HepG2 (cell line): Measurements from ENCODE around the gene TMED3. TPM values are rescaled to one million over a fixed set of nuclear protein-coding genes. Genes with fewer than 3 reads are reported as not detected.

Experiments used
- AHDC1 ChIP-seq: sonication (generic); formaldehyde crosslinking; IDR thresholded peaks from 2 replicates; pipeline ENCODE4 v1.5.1; 2020; ENCODE audit warnings: mild to moderate bottlenecking, missing genetic modification reagents, borderline replicate concordance
- ELF4 ChIP-seq: sonication (generic); formaldehyde crosslinking; IDR thresholded peaks from 2 replicates; pipeline ENCODE4 v1.5.0; 2020; ENCODE audit warnings: missing genetic modification reagents, mild to moderate bottlenecking, moderate library complexity, borderline replicate concordance
- EP300 ChIP-seq, 3 experiments: sonication (generic) in 1 of 3; formaldehyde crosslinking in 1 of 3; IDR thresholded peaks; 2 replicates each; pipeline versions ENCODE4 v1.5.1 to v1.6.1; 2011 to 2020; ENCODE audit warnings: low read depth in 2 of 3, low read length in 2 of 3, borderline replicate concordance in 1 of 3, improper control_type of control experiment in 1 of 3, mild to moderate bottlenecking in 1 of 3, missing genetic modification reagents in 1 of 3, moderate library complexity in 1 of 3
- HNRNPL ChIP-seq: fragments of 200-400 bp; formaldehyde crosslinking; IDR thresholded peaks from 2 replicates; pipeline ENCODE4 v1.6.1; 2017; ENCODE audit warnings: mild to moderate bottlenecking, low read depth, low read length
- JUND ChIP-seq: sonication (generic); formaldehyde crosslinking; IDR thresholded peaks from 2 replicates; pipeline ENCODE4 v1.8.0; 2022; ENCODE audit warnings: mild to moderate bottlenecking, missing genetic modification reagents
- NFAT5 ChIP-seq: sonication (generic); formaldehyde crosslinking; IDR thresholded peaks from 2 replicates; pipeline ENCODE4 v1.4.0; 2020; ENCODE audit warnings: missing genetic modification reagents
- NR2F6 ChIP-seq, 2 experiments: IDR thresholded peaks; 2 replicates each; pipeline ENCODE4 v1.6.1; 2016; ENCODE audit warnings: antibody characterized with exemption in 1 of 2, mild to moderate bottlenecking in 1 of 2
- RFXAP ChIP-seq: sonication (generic); formaldehyde crosslinking; IDR thresholded peaks from 2 replicates; pipeline ENCODE4 v1.4.0; 2020; ENCODE audit warnings: missing genetic modification reagents, borderline replicate concordance
- SATB2 ChIP-seq: sonication (generic); formaldehyde crosslinking; IDR thresholded peaks from 2 replicates; pipeline ENCODE4 v1.5.0; 2020; ENCODE audit warnings: missing genetic modification reagents
- THAP11 ChIP-seq: IDR thresholded peaks from 2 replicates; pipeline ENCODE4 v1.6.1; 2016; ENCODE audit warnings: missing biosample characterization, missing genetic modification reagents
- UBTF ChIP-seq: sonication (generic); formaldehyde crosslinking; IDR thresholded peaks from 2 replicates; pipeline ENCODE4 v1.4.0; 2020; ENCODE audit warnings: mild to moderate bottlenecking, missing genetic modification reagents
- ZBTB1 ChIP-seq: sonication (generic); formaldehyde crosslinking; IDR thresholded peaks from 2 replicates; pipeline ENCODE4 v1.4.0; 2020; ENCODE audit warnings: missing genetic modification reagents, borderline replicate concordance
- ZNF550 ChIP-seq: sonication (generic); formaldehyde crosslinking; IDR thresholded peaks from 2 replicates; pipeline ENCODE4 v1.4.0; 2020; ENCODE audit warnings: mild to moderate bottlenecking, missing genetic modification reagents, borderline replicate concordance
- ZNF570 ChIP-seq: sonication (generic); formaldehyde crosslinking; IDR thresholded peaks from 2 replicates; pipeline ENCODE4 v1.4.0; 2020; ENCODE audit warnings: mild to moderate bottlenecking, missing genetic modification reagents, borderline replicate concordance
- polyA plus RNA-seq, 8 experiments: library from polyadenylated mRNA; depleted of rRNA in 3 of 8; stranded (reverse) in 7 of 8; unstranded in 1 of 8; fragments of >200 nt; fragmentation: Illumina TruSeq in 4 of 8; extraction: Trizol in 4 of 8; gene quantifications; 2 replicates each; pipeline versions ENCODE4 v1.2.1 to v1.2.3, GENCODE V29; 2011 to 2016; ENCODE audit warnings: low read depth in 4 of 8, missing spikeins in 1 of 8, mixed read lengths in 1 of 8; ENCODE audit not compliant: insufficient read depth in 1 of 8
- total RNA-seq, 5 experiments: library from RNA; depleted of rRNA; stranded (reverse); fragments of >200 nt; fragmentation: Illumina TruSeq; extraction: Trizol; gene quantifications; 2 replicates each; pipeline ENCODE4 v1.2.3, GENCODE V29; 2016; ENCODE audit warnings: low read depth in 1 of 5

Gene TMED3
- total and polyA plus RNA-seq, 2 of the 13 experiments (the other 11 are each of a cell fraction or from before 2014, with no cell fraction given), result 125 to 155 TPM

- TF ChIP-seq NFAT5 (CRISPR knock-in tag) (0 out of 2 replicates have a peak, but pooled peaks have one; percentile 34), ZNF550 (no peak), UBTF (no peak), ZBTB1 (CRISPR knock-in tag) (no peak), EP300 (IDR thresholded peaks at IDR 0.05; ENCODE audit: low read depth in 2 of 2, low read length in 2 of 2) (no peak), EP300 (CRISPR knock-in tag; IDR thresholded peaks at IDR 0.05; ENCODE audit: borderline replicate concordance) (no peak), JUND (CRISPR knock-in tag) (no peak), NR2F6 (IDR thresholded peaks at IDR 0.05) (no peak), NR2F6 (CRISPR knock-in tag; IDR thresholded peaks at IDR 0.05) (0 out of 2 replicates have a peak, but pooled peaks have one; percentile 10), HNRNPL (no peak), ZNF570 (CRISPR knock-in tag) (no peak), AHDC1 (CRISPR knock-in tag) (no peak), THAP11 (CRISPR knock-in tag) (0 out of 2 replicates have a peak, but pooled peaks have one; percentile 32), ELF4 (CRISPR knock-in tag) (no peak), SATB2 (CRISPR knock-in tag) (peak; percentile 79; the same call in 1 of the 2 replicates), RFXAP (0 out of 2 replicates have a peak, but pooled peaks have one; percentile 31)
These were observed 27.5 kb upstream of the TMED3 start (continued) for GRCh38 chr15:79283252-79284048.
